ENCODE measurements around the gene SIDT2. TPM values are rescaled to one million over a fixed set of nuclear protein-coding genes. Genes with fewer than 3 reads are reported as not detected.
A peak's percentile ranks its signal among the peaks of the same experiment; 100 is the strongest.

SIDT2 gene
- total RNA-seq, 1 experiment from 2014 or later = 37.0 TPM

- intact Hi-C loops (cut with micrococcal nuclease) = loop anchor here (1.0 to 5.0 kb wide), 5 partner anchors 45 to 494 kb away; partner anchors contain the start of gene APOA5
- Histone ChIP-seq H3K4me1 (ENCODE audit: control insufficient read depth in 1 of 2, insufficient read depth in 2 of 2, low read length in 2 of 2) (peaks cover 14 to 24% of the 10 kb centered on the region in 2 experiments; a peak in 3 of 4 replicates), H3K4me2 (ENCODE audit: low read length) (no peak overlapping the region), H4K20me1 (ENCODE audit: insufficient read depth) (no peaks in the 10 kb centered on the region), H3K9me2 (ENCODE audit: insufficient read depth) (no peaks in the 10 kb centered on the region), H2AFZ (ENCODE audit: low read depth, low read length, poor library complexity, severe bottlenecking) (no peak overlapping the region), H3K4me3 (replicated peaks in 1 of 2; ENCODE audit: low read depth in 1 of 2, low read length in 2 of 2) (no peak overlapping the region), H3K9ac (ENCODE audit: low read length) (no peak overlapping the region), H3K79me2 (ENCODE audit: insufficient read depth, low read length) (peaks cover 20% of the 10 kb centered on the region), H3K27ac (ENCODE audit: low read depth, low read length) (no peak overlapping the region), H3K36me3 (ENCODE audit: control insufficient read depth in 1 of 2, insufficient read depth in 2 of 2, low read length in 2 of 2) (peaks cover 9 to 12% of the 10 kb centered on the region in 2 experiments; a peak in 3 of 4 replicates), H3K9me3 (ENCODE audit: control insufficient read depth in 1 of 2, insufficient read depth in 1 of 2, low read depth in 1 of 2, low read length in 2 of 2) (no peaks in the 10 kb centered on the region), H3K27me3 (ENCODE audit: insufficient read depth, low read length) (no peaks in the 10 kb centered on the region)
- no TSS peak for BruUV-seq (replicated peaks)
- TF ChIP-seq RAD21 (IDR thresholded peaks at IDR 0.05; ENCODE audit: low read depth) (peak; percentile 94), REST (IDR thresholded peaks at IDR 0.05; ENCODE audit: low read depth) (no peak), SP1 (IDR thresholded peaks at IDR 0.05; ENCODE audit: low read depth) (no peak), EGR1 (IDR thresholded peaks at IDR 0.05; ENCODE audit: low read depth) (no peak), ZBTB33 (IDR thresholded peaks at IDR 0.05; ENCODE audit: extremely low read depth, insufficient replicate concordance, low read length) (no peak), CTCF (IDR thresholded peaks at IDR 0.05 in 2 of 3, conservative IDR thresholded peaks at IDR 0.05 in 1 of 3; ENCODE audit: borderline replicate concordance in 1 of 3, insufficient read depth in 1 of 3, low read depth in 2 of 3, low read length in 2 of 3) (peak; percentile 67 to 91 (median 79)), EZH2 (IDR thresholded peaks at IDR 0.05) (no peak), ZNF274 (IDR thresholded peaks at IDR 0.05; ENCODE audit: low read depth, low read length) (no peak)
- peak; percentile 75 for ATAC-seq
- CTCF ChIA-PET = interaction anchor here (1.0 to 2.8 kb wide), 6 partner anchors 12 to 713 kb away, joined by 3 to 30 read pairs (median 6); partner anchors contain the start of genes APOA5 and SIDT2
- RAD21 ChIA-PET (ENCODE audit: low non-redundant PET in 1 of 2, low total read pairs in 2 of 2, uncharacterized antibody in 2 of 2, unreplicated experiment in 2 of 2) = interaction anchor here (0.8 to 1.2 kb wide), 5 partner anchors 45 to 435 kb away, joined by 3 read pairs; partner anchors contain the start of gene APOA5 (in 1 of the 2)
- POLR2A ChIA-PET = interaction anchor here (1.4 kb wide), 1 partner anchor 48 kb away, joined by 3 read pairs; the partner anchor contains the start of gene SIDT2
- DNase-seq (ENCODE audit: low read depth, low spot score) = peak; percentile 65
Observed at GRCh38 chr11:117226388-117227385, 48.1 kb downstream of the SIDT2 start.
